Activated CD4-positive, alpha-beta T cell treated with anti-CD3 and anti-CD28 coated beads, Interleukin-2, Interleukin-4, amounts not matched to agents 100 ng/mL and 50 ng/mL, durations not matched to agents 16 hours and 8 hours (primary cell): ENCODE data around the gene RHOT1.

Source experiments
- DNase-seq: peaks from one replicate; pipeline ENCODE4 v3.0.0-alpha.2; 2020; ENCODE audit warnings: low spot score

Gene RHOT1

GRCh38 chr17:32269377-32269776 is 127.1 kb downstream of the RHOT1 start:
- DNase-seq = no peak

DNA sequence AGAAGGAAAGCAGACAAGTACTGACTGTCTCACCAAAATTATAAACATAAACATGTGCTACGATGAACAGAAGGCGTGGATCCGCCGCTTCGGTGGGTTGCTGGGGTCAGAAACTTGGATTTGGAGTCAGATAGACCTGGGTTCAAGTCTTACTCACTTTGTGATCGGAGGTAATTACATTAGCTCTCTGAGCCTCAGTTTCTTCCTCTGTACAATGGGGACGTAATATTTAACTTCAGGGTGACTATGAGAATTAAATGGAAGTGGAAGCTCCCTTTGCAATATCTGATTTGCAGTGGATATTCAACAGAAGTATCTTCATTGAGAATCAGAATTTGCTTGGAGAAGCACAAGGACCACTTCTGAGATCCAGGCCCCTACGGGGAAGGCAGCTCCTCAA is 129.5 kb downstream of the RHOT1 start:
- no peak for DNase-seq

DNA sequence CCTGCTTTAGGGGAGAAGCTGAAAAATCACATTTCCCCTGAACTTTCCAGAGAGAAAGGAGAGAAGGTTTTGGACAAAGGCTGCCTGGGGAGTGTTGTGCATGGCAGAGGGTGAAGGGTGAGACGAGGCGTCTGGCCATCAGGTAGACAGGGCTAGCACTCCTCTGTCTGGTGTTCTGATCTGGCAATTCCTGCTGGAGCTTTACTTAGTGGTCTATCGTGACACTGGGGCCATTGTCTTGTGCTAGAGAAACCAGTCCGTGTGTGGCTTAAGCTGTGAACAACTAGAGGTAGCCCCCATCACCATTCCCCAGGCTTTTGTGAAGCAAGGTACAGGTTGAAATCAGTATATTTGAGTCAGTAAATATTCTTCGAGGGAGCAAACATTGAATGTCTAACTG is 131.8 kb downstream of the RHOT1 start:
- no peak for DNase-seq

GRCh38 chr17:32274643-32275042 is 132.3 kb downstream of the RHOT1 start:
- no peak for DNase-seq
